ENCODE measurements around the gene HPSE2. TPM values are rescaled to one million over a fixed set of nuclear protein-coding genes. Genes with fewer than 3 reads are reported as not detected.

HPSE2 gene
- polyA plus RNA-seq, 2 of the 4 experiments (the other 2 are of a cell fraction): not detected

DNA sequence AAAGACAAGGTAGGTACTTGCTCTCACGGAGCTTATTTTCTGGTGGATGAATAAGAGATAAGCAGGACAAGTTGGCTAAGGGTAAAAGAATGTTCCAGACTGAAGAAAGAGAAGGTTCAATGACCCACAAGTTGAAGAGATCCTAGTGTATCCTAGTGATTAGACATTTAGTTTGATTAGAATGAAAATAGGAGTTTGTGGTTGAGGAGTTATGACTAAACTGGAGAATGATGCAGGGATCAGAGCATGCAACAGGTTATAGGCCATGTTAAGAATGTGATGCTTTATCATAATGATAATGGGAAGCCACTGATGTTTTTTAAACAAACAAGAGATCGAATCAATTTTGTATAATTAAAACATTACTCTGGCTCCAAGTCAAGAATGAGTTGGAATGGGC, 357.2 kb downstream of the HPSE2 start:
- TF ChIP-seq, protein P1, sequence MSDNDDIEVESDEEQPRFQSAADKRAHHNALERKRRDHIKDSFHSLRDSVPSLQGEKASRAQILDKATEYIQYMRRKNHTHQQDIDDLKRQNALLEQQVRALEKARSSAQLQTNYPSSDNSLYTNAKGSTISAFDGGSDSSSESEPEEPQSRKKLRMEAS (IDR thresholded peaks at IDR 0.05): no peak
- TF ChIP-seq HDAC2 (IDR thresholded peaks at IDR 0.05) (no peak), POLR2A (IDR thresholded peaks at IDR 0.05; ENCODE audit: low read length) (no peak), BCL3 (IDR thresholded peaks at IDR 0.05) (no peak), CBX8 (IDR thresholded peaks at IDR 0.05) (no peak), JUN (IDR thresholded peaks at IDR 0.05) (no peak), EHMT2 (IDR thresholded peaks at IDR 0.05; ENCODE audit: low read depth) (no peak), HOXB5 (CRISPR knock-in tag; IDR thresholded peaks at IDR 0.05) (no peak), HOXB13 (CRISPR knock-in tag; IDR thresholded peaks at IDR 0.05; ENCODE audit: low read depth) (no peak), TFCP2L1 (CRISPR knock-in tag; IDR thresholded peaks at IDR 0.05) (no peak), FOXS1 (CRISPR knock-in tag; IDR thresholded peaks at IDR 0.05) (no peak), MAZ (IDR thresholded peaks at IDR 0.05; ENCODE audit: borderline replicate concordance, low read depth, low read length) (no peak), FOSL2 (IDR thresholded peaks at IDR 0.05) (no peak), FOSL2 (CRISPR knock-in tag; IDR thresholded peaks at IDR 0.05) (no peak), HOXA7 (CRISPR knock-in tag; IDR thresholded peaks at IDR 0.05) (no peak), CHD4 (IDR thresholded peaks at IDR 0.05; ENCODE audit: borderline replicate concordance) (no peak), ZC3H11A (IDR thresholded peaks at IDR 0.05) (no peak), E2F6 (IDR thresholded peaks at IDR 0.05; ENCODE audit: borderline replicate concordance, low read depth) (no peak), MYC (IDR thresholded peaks at IDR 0.05; ENCODE audit: borderline replicate concordance, low read length) (no peak), BHLHE40 (IDR thresholded peaks at IDR 0.05; ENCODE audit: low read depth, low read length) (no peak)
- ChIA-PET CTCF (no interaction called here), POLR2A (no interaction called here)
- no peak for ATAC-seq
- 1% methylated on average over 2 of the region's 2 CpGs for WGBS (ENCODE audit: missing lambda C conversion rate)
- Histone ChIP-seq H3K4me3 (no peak overlapping the region), H3K4me2 (no peak overlapping the region), H3K27ac (no peak overlapping the region), H3K9me3 (no peaks in the 10 kb centered on the region), H3K4me1 (no peaks in the 10 kb centered on the region)
- no peak for FAIRE-seq
- DNase-seq (ENCODE audit: low read depth in 1 of 2, low spot score in 1 of 2): no peak

DNA sequence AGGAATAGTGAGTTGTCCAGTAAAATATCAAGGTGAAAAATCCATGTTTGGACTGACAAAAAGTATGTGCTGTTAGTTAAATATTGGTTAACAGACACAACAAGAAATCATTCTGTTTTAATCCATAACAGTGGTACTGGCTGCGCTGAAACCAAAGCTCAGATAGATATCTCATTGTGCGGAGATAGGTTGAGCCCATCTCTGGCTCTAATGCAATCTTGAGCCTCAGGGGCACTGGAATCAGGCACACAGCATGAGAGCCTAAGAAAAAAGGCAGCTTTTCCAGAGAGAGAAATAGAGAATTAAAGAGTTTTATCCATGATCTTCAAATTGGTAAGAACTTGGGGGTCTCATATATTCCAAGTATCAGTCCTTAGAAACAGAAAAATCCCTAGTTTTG, 373.7 kb downstream of the HPSE2 start:
- no peaks in the 10 kb centered on the region for H3K9me3 ChIP-seq
- H3K4me1 ChIP-seq: no peaks in the 10 kb centered on the region
- no peak for FAIRE-seq
- ATAC-seq: no peak
- no peak for TF ChIP-seq ZNF302 (CRISPR knock-in tag; IDR thresholded peaks at IDR 0.05)
- no peak for TF ChIP-seq JUN (IDR thresholded peaks at IDR 0.05)
- TF ChIP-seq NPAS2 (CRISPR knock-in tag; IDR thresholded peaks at IDR 0.05; ENCODE audit: borderline replicate concordance): no peak
- TF ChIP-seq CBX2 (IDR thresholded peaks at IDR 0.05; ENCODE audit: borderline replicate concordance, low read depth): no peak
- POLR2A ChIA-PET: no interaction called here
- H3K27ac ChIP-seq: no peak overlapping the region
- no peak overlapping the region for H3K4me2 ChIP-seq
- no peak overlapping the region for H3K4me3 ChIP-seq
- WGBS (ENCODE audit: missing lambda C conversion rate): 52% methylated on average over 2 of the region's 2 CpGs
- DNase-seq (ENCODE audit: low read depth in 1 of 2, low spot score in 1 of 2): no peak
- CTCF ChIA-PET: interaction anchor here (1.3 kb wide), 1 partner anchor 11 kb away, joined by 3 read pairs; no protein-coding TSS in a partner anchor

DNA sequence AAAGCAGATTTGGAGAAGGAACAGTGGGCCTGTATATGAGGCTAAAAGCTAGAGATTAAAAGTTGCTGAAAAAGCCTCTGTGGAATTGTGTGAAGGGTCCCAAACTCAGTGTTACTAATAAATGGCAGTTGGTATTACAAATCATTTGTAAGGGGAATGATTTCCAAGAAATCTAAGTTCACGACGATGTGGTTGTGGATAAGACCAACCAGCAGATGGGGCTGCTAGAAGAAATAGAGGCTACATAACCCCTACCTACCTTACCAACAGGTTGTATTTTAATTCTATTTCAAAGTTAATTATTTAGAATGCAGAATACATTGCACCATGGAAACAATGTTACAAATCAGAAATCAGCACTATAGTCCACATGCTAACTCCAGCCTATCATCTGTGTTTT, 377.1 kb downstream of the HPSE2 start:
- ChIA-PET POLR2A (no interaction called here), CTCF (interaction anchor here (1.4 kb wide), 1 partner anchor 9 kb away, joined by 3 read pairs; no protein-coding TSS in a partner anchor)
- no peak overlapping the region for H3K27ac ChIP-seq
- no peak overlapping the region for H3K4me3 ChIP-seq
- 0% methylated on average over 2 of the region's 2 CpGs for WGBS (ENCODE audit: missing lambda C conversion rate)
- no peak for ATAC-seq
- peak in 1 of 2 experiments; percentile 9 for DNase-seq (ENCODE audit: low read depth in 1 of 2, low spot score in 1 of 2)
- no peak overlapping the region for H3K4me2 ChIP-seq
- FAIRE-seq: no peak
- no peaks in the 10 kb centered on the region for H3K9me3 ChIP-seq
- TF ChIP-seq CTCF (IDR thresholded peaks at IDR 0.05) (peak; percentile 15; the same call in 1 of the 3 replicates), EHMT2 (IDR thresholded peaks at IDR 0.05; ENCODE audit: low read depth) (no peak), POLR2AphosphoS2 (conservative IDR thresholded peaks at IDR 0.05; ENCODE audit: low read length) (no peak), NFE2L2 (conservative IDR thresholded peaks at IDR 0.05; ENCODE audit: low read length) (no peak), SMC3 (IDR thresholded peaks at IDR 0.05) (no peak), MYC (IDR thresholded peaks at IDR 0.05; ENCODE audit: borderline replicate concordance, low read length) (no peak), ATOH8 (CRISPR knock-in tag; IDR thresholded peaks at IDR 0.05; ENCODE audit: low read depth) (no peak), ESRRA (IDR thresholded peaks at IDR 0.05; ENCODE audit: borderline replicate concordance, low read length) (no peak), RAD21 (conservative IDR thresholded peaks at IDR 0.05 in 1 of 2, IDR thresholded peaks at IDR 0.05 in 1 of 2) (peak in 1 of 2 experiments; percentile 15; a peak in 1 of 5 replicates), HOXA7 (CRISPR knock-in tag; IDR thresholded peaks at IDR 0.05) (no peak), CHD4 (IDR thresholded peaks at IDR 0.05; ENCODE audit: borderline replicate concordance) (no peak), NR3C1 (IDR thresholded peaks at IDR 0.05) (no peak), TP53 (CRISPR knock-in tag; IDR thresholded peaks at IDR 0.05) (no peak), HES2 (IDR thresholded peaks at IDR 0.05) (no peak)
- no peaks in the 10 kb centered on the region for H3K4me1 ChIP-seq

Data from A549 (cell line).